ENCODE data around the gene ST14.

DNA sequence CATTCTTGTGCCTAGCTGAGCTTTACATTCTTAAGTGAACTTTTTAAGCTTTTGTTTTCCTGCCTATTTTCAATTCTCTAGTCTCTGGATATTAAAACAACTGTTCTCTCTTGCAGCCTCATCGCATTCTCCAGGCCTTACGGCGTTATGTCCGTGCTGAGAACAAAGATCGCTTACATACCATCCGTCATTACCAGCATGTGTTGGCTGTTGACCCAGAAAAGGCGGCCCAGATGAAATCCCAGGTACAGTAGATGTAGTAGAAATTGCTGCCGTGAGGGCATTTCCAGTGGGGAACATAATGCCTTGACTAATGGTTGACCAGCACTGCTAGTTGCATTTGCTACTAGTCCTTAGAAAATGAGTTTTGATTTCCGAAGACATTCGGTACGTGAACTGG is 29.7 kb upstream of the ST14 start:
- TF ChIP-seq EZH2 (IDR thresholded peaks at IDR 0.05; ENCODE audit: insufficient read depth, poor library complexity, severe bottlenecking) (no peak), EZH2phosphoT487 (IDR thresholded peaks at IDR 0.05; ENCODE audit: insufficient read depth, low read depth) (no peak)
